HEK293T (cell line): Measurements from ENCODE around the gene BCL2L15.

Experiments used
- CTCF ChIA-PET: fragments of 350-600 bp; formaldehyde crosslinking; extraction: SDS; loops from one replicate; lab custom pipeline; 2021; ENCODE audit warnings: antibody characterized with exemption, inconsistent platforms; lab: Yijun Ruan, JAX
- POLR2A ChIA-PET: fragments of 350-600 bp; formaldehyde crosslinking; extraction: SDS; loops from one replicate; lab custom pipeline; 2020; ENCODE audit warnings: antibody characterized with exemption, inconsistent platforms; lab: Yijun Ruan, JAX
- DNase-seq: peaks from one replicate; pipeline ENCODE4 v3.0.0; 2012; ENCODE audit warnings: mixed read lengths; ENCODE audit errors: extremely low spot score
- ARNT ChIP-seq: fragments of 450-650 bp; IDR thresholded peaks from 2 replicates; pipeline ENCODE4 v1.6.1; 2017; ENCODE audit warnings: mild to moderate bottlenecking
- BHLHE40 ChIP-seq: fragments of 450-650 bp; IDR thresholded peaks from 2 replicates; pipeline ENCODE4 v1.6.1; 2016; ENCODE audit warnings: mild to moderate bottlenecking, moderate library complexity, borderline replicate concordance
- CTBP1 ChIP-seq: fragments of 450-650 bp; IDR thresholded peaks from 2 replicates; pipeline ENCODE4 v1.6.1; 2016; ENCODE audit warnings: borderline replicate concordance
- ELF4 ChIP-seq: fragments of 450-650 bp; IDR thresholded peaks from 2 replicates; pipeline ENCODE4 v1.6.1; 2017; ENCODE audit warnings: antibody characterized with exemption
- FOXA1 ChIP-seq: fragments of 450-650 bp; IDR thresholded peaks from 2 replicates; pipeline ENCODE4 v1.6.1; 2016; ENCODE audit warnings: mild to moderate bottlenecking
- FOXK2 ChIP-seq: fragments of 450-650 bp; IDR thresholded peaks from 2 replicates; pipeline ENCODE4 v1.6.1; 2016; ENCODE audit warnings: mild to moderate bottlenecking
- FOXM1 ChIP-seq: fragments of 450-650 bp; IDR thresholded peaks from 2 replicates; pipeline ENCODE4 v1.6.1; 2017; ENCODE audit warnings: mild to moderate bottlenecking, borderline replicate concordance
- HDGF ChIP-seq: fragments of 450-650 bp; IDR thresholded peaks from 2 replicates; pipeline ENCODE4 v1.6.1; 2017; ENCODE audit warnings: antibody characterized with exemption, borderline replicate concordance
- L3MBTL2 ChIP-seq: fragments of 450-650 bp; conservative IDR thresholded peaks from 2 replicates; pipeline ENCODE4 v1.6.1; 2016; ENCODE audit warnings: mild to moderate bottlenecking
- LEF1 ChIP-seq: fragments of 450-650 bp; IDR thresholded peaks from 2 replicates; pipeline ENCODE4 v1.6.1; 2017; ENCODE audit warnings: mild to moderate bottlenecking, borderline replicate concordance
- NFRKB ChIP-seq: fragments of 450-650 bp; IDR thresholded peaks from 2 replicates; pipeline ENCODE4 v1.6.1; 2016; ENCODE audit warnings: mild to moderate bottlenecking, moderate library complexity
- PKNOX1 ChIP-seq: fragments of 450-650 bp; IDR thresholded peaks from 2 replicates; pipeline ENCODE4 v1.6.1; 2016
- SP1 ChIP-seq: fragments of 450-650 bp; IDR thresholded peaks from 2 replicates; pipeline ENCODE4 v1.6.1; 2017
- SUZ12 ChIP-seq: fragments of 450-650 bp; IDR thresholded peaks from 2 replicates; pipeline ENCODE4 v1.6.1; 2016; ENCODE audit warnings: mild to moderate bottlenecking
- TARDBP ChIP-seq: fragments of 450-650 bp; IDR thresholded peaks from 2 replicates; pipeline ENCODE4 v1.6.1; 2016
- ZNF384 ChIP-seq: fragments of 450-650 bp; IDR thresholded peaks from 2 replicates; pipeline ENCODE4 v1.6.1; 2016

The BCL2L15 gene

GRCh38 chr1:113859478-113860175 lies 27.8 kb downstream of the BCL2L15 start:
- ChIA-PET POLR2A (interaction anchor here (0.6 to 1.4 kb wide), 2 partner anchors 14 to 45 kb away, joined by 4 to 5 read pairs; partner anchors contain the start of genes AP4B1 and DCLRE1B), CTCF (interaction anchor here (0.6 to 1.1 kb wide), 3 partner anchors 10 to 1193 kb away, joined by 3 to 5 read pairs (median 3); no protein-coding TSS in a partner anchor)
- no peak for TF ChIP-seq ARNT
- TF ChIP-seq ELF4: no peak
- no peak for TF ChIP-seq SP1
- TF ChIP-seq FOXA1: no peak
- TF ChIP-seq NFRKB: no peak
- TF ChIP-seq SUZ12: no peak
- TF ChIP-seq TARDBP: no peak
- no peak for TF ChIP-seq HDGF
- TF ChIP-seq FOXM1: no peak
- TF ChIP-seq CTBP1: no peak
- DNase-seq: no peak

GRCh38 chr1:113858982-113859381 lies 28.4 kb downstream of the BCL2L15 start:
- no peak for DNase-seq
- POLR2A ChIA-PET: interaction anchor here (0.6 kb wide), 1 partner anchor 15 kb away, joined by 4 read pairs; no protein-coding TSS in a partner anchor
- no peak for TF ChIP-seq FOXK2
- no peak for TF ChIP-seq TARDBP
- TF ChIP-seq FOXA1: no peak
- no peak for TF ChIP-seq SUZ12
- CTCF ChIA-PET: no interaction called here

- POLR2A ChIA-PET: no interaction called here
- CTCF ChIA-PET: interaction anchor here (0.6 kb wide), 1 partner anchor 119 kb away, joined by 7 read pairs; no protein-coding TSS in a partner anchor
- no peak for TF ChIP-seq ARNT
- TF ChIP-seq FOXM1: no peak
- TF ChIP-seq L3MBTL2: no peak
- TF ChIP-seq SP1: no peak
- TF ChIP-seq LEF1: no peak
- no peak for TF ChIP-seq ZNF384
- no peak for TF ChIP-seq PKNOX1
- TF ChIP-seq NFRKB: no peak
- DNase-seq: no peak
Observed at GRCh38 chr1:113858418-113858817, 29.0 kb downstream of the BCL2L15 start.

GRCh38 chr1:113857776-113858175 lies 29.6 kb downstream of the BCL2L15 start:
- ChIA-PET CTCF (interaction anchor here (0.6 kb wide), 1 partner anchor 120 kb away, joined by 7 read pairs; no protein-coding TSS in a partner anchor), POLR2A (no interaction called here)
- no peak for TF ChIP-seq ZNF384
- no peak for TF ChIP-seq ARNT
- TF ChIP-seq CTBP1: no peak
- TF ChIP-seq BHLHE40: no peak
- no peak for TF ChIP-seq ELF4
- no peak for TF ChIP-seq FOXK2
- no peak for TF ChIP-seq HDGF
- no peak for TF ChIP-seq FOXM1
- no peak for TF ChIP-seq TARDBP
- no peak for TF ChIP-seq PKNOX1
- no peak for TF ChIP-seq L3MBTL2
- TF ChIP-seq SP1: no peak
- no peak for TF ChIP-seq SUZ12
- no peak for TF ChIP-seq LEF1
- no peak for TF ChIP-seq NFRKB
- no peak for TF ChIP-seq FOXA1
- no peak for DNase-seq

- ChIA-PET CTCF (interaction anchor here (0.7 kb wide), 1 partner anchor 18 kb away, joined by 3 read pairs; no protein-coding TSS in a partner anchor), POLR2A (interaction anchor here (1.8 kb wide), 1 partner anchor 48 kb away, joined by 4 read pairs; the partner anchor contains the start of genes AP4B1 and DCLRE1B)
- no peak for DNase-seq
- TF ChIP-seq ARNT (no peak), TARDBP (no peak), FOXA1 (no peak), SUZ12 (no peak), ZNF384 (no peak), ELF4 (no peak), HDGF (no peak), LEF1 (no peak), PKNOX1 (no peak), FOXK2 (no peak)
Observed at GRCh38 chr1:113856401-113856790, 31.0 kb downstream of the BCL2L15 start.

GRCh38 chr1:113855630-113856400 lies 31.6 kb downstream of the BCL2L15 start:
- no peak for DNase-seq
- no peak for TF ChIP-seq SUZ12
- TF ChIP-seq FOXA1: no peak
- no peak for TF ChIP-seq ARNT
- no peak for TF ChIP-seq NFRKB
- no peak for TF ChIP-seq ZNF384
- CTCF ChIA-PET: interaction anchor here (0.7 kb wide), 1 partner anchor 18 kb away, joined by 3 read pairs; no protein-coding TSS in a partner anchor
- POLR2A ChIA-PET: interaction anchor here (1.8 kb wide), 1 partner anchor 49 kb away, joined by 4 read pairs; the partner anchor contains the start of genes AP4B1 and DCLRE1B
